Umbilical cord (tissue), 2 donors: ENCODE data around the gene ETV3L. TPM values are rescaled to one million over a fixed set of nuclear protein-coding genes. Genes with fewer than 3 reads are reported as not detected.
"Not testable (repeated sequence)": the region's sequence is repeated elsewhere in the genome, so short reads cannot be mapped to it uniquely, and the experiment has no call there.

ENCODE experiments used
- DNase-seq: peaks from one replicate; pipeline ENCODE4 v3.0.0-alpha.2; 2015; ENCODE audit warnings: low spot score
- total RNA-seq: library from RNA; depleted of rRNA; stranded (reverse); fragments of >200 nt; gene quantifications from one replicate; pipeline ENCODE4 v1.2.3, GENCODE V29; 2014; ENCODE audit warnings: low replicate concordance; ENCODE audit not compliant: insufficient read depth

Gene ETV3L
- total RNA-seq, 1 donor from 2014 or later, result not detected

DNA sequence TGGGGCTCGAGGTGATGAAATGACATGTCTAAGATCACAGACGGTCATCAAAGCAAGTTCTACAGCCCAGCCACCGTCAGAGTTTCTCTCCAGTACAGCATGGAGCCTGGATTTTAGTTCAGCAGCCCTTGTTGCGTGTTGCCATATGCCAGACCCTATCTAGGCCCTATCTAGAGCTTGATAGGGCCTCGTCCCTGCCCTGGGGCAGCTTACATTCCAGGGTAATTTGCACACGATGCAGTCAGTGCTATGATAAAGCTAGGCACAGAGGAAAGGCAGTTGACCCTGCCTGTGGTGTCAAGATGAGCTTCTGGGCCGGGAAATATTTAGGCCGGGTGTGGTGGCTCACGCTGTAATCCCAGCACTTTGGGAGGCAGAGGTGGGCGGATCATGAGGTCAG, 18.9 kb downstream of the ETV3L start:
- DNase-seq, result no peak

GRCh38 chr1:157077394-157077793, 22.2 kb downstream of the ETV3L start:
- no peak for DNase-seq

DNA sequence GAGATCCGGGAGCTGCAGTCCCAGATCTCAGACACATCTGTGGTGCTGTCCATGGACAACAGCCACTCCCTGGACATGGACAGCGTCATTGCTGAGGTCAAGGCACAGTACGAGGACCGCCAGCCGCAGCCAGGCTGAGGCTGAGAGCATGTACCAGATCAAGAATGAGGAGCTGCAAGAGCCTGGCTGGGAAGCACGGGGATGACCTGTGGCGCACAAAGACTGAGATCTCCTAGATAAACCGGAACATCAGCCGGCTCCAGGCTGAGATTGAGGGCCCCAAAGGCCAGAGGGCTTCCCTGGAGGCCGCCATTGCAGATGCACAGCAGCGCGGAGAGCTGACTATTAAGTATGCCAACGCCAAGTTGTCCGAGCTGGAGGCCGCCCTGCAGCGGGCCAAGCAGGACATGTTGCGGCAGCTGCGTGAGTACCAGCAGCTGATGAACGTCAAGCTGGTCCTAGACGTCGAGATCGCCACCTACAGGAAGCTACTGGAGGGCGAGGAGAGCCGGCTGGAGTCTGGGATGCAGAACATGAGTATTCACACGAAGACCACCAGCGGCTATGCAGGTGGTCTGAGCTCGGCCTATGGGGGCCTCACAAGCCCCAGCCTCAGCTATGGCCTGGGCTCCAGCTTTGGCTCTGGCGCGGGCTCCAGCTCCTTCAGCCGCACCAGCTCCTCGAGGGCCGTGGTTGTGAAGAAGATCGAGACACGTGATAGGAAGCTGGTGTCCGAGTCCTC, 25.5 kb downstream of the ETV3L start:
- peak; percentile 67 for DNase-seq

- no peak for DNase-seq
These were observed 30.0 kb downstream of the ETV3L start for GRCh38 chr1:157069601-157070000.

DNA sequence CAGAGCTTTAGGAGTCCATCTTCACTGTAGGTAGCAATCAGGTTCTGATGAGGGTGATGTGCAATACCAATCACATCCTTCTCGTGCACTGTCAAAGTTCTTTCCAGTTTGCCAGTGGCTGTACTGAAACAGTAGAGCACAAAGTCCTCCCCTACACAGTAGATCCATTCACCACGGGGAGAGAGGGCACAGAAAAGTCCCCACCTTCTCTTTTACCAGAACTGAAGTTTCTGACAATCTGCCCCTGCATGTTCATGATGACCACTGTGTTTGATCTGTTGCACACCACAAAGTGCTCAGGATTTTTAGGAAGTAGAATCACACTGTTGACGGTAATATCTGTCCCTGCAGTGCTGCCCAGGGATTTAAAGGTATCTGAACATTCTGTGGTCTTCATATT, 40.4 kb downstream of the ETV3L start:
- not testable (repeated sequence) for DNase-seq

DNA sequence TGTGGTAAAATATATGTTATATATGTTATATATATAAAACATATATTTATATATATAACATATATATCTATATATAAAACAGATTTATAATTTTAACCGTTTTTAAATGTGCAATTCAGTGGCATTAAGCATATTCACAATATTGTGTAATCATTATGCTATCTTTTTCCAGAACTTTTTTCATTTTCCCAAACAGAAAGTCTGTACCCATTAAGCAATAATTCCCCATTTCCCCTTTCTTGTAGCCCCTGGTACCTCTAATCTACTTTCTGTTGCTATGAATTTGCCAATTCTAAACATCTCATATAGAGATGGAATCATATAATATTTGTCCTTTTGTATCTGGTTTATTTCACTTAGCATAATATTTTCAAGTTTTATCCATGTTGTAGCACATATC, 43.3 kb downstream of the ETV3L start:
- no peak for DNase-seq

DNA sequence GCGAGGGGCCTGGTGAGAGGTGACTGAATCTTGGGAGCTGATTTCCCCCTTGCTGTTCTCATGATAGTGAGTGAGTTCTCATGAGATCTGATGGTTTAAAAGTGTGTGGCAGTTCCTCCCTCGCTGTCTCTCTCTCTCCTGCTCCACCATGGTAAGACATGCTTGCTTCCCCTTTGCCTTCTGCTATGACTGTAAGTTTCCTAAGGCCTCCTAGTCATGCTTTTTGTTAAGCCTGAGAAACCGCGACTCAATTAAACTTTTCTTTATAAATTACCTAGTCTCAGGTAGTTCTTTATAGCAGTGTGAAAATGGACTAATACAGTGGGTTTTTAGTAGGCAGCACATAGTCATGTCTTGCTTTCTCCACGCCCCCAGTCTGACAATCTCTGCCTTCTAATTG, 43.9 kb downstream of the ETV3L start:
- DNase-seq, result not testable (repeated sequence)

- DNase-seq, result no peak
These were observed 48.8 kb downstream of the ETV3L start for GRCh38 chr1:157050836-157051235.

DNA sequence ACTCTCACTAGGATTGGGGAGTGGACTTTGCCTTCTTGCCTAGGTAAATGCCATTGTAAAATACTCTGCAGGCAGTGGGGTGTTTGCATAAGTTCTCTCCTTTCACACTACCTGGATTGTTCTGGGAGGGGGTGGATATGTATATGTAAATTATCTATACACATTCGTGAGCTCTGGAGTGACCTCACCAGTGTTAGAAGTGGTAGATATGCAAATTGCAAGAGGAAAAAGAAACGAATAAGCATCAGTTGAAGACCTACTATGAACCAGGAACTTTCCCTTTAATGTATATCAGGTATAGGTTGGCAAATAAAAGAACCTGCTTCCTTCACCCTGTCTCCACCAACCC, 52.6 kb downstream of the ETV3L start:
- DNase-seq, result no peak

DNA sequence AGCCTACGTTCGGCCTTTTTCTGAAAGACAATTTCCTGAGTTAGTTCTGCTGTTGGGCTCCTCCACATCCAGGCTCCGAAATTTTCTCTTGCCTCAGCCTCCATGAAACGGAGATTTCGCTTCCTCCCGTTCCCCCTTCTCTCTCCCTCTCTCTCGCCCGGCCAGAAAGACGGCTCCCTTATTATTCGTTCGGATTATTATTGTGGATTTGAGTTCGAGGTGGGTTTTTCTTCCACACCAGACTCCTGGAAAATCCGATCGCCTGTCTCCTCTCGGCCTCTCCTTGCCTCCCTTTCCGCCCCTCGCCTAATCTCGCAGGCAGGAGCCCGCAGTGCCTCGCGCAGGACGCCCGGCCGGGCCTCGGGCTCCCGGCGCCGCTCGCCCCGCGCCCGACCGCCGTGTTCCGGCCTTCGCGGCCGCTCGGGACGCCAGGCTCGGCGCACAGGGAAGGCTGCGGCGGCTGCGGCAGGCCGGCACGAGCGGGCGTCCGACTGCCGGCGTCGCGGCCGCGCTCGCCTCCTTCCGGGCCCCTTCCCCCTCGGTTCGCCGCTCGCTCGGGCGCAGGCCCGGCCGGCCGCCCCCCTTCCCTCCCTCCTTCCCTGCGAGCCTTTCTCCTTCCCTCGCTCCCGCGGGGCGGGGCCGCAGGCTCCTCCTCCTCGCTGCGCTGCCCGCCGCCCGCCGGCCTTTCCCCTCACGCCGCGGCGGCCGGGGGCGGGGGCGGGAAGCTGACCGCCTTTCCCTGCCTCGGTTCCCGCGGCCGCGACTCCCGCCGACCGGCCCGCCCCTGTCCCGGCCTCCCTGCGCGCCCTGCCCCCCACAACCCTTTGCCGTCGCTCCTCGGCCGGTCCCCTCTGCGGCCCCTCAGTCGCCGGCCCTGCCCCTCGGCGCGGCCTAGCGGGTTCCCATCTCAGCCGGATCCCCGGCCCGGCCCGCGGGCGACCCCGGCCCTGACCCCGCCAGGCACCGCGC, 54.1 kb downstream of the ETV3L start, which contains the start of gene ARHGEF11:
Gene ARHGEF11, minus strand, starts transcription at position 493 of the 969 bp plus-strand sequence. CDS start 1,412 bp downstream, outside the sequence.
- peak; percentile 95 for DNase-seq

DNA sequence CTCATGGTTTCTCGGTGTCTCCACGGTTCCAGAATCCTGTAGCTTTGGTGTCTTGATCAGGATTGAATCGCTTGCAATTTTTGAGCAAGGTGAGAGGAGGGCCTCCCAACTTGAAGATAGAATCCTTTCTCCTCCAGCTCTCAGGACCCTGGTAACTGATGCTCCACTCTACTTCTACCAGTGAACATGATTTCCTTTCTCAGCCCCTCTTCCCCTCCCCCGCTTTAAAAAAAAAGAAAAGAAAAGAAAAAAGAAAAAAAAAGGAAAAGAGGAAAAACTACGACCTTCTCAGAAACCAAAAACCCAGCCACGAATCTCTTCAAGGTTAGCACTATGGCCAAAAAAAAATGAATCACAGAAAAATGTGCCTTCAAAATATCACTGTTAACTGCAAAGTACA, 55.3 kb downstream of the ETV3L start:
- no peak for DNase-seq

DNA sequence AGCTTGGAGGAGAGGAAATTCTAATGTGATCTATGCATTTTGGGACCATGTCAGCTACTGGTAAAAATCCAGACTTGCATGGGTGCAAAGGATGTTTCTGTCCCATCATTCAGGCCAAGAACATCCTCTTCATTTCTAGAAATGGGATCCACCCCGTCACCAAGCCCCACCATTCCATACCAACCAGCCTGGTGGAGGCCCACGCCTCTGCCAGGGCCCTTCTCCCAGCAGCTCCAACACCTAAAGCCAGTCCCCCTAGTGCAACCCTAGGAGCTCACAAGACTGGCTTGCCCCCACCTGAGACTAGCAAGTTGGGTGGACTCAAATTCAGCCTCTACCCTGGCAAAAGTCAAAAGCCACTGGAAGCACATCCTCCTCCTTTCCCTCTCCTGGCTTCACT, 55.9 kb downstream of the ETV3L start:
- DNase-seq, result no peak

DNA sequence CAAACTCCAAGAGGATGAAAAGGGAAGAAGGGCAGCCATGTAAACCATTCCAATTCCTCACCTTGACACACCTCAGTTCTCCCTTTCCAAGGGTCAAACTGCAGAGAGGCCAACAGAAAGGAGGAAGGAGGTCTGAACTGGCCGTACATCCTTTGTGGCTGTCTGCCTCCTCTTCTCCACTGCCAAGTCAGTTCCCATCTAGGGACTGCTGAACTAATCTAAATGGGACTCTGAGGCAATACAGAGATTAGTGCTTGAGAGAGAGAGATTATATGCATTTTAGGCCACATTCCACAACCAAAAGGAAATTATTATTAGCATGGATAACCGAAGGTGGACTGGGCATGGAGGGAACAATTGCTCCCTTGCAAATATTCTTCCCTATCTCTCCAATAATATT, 56.8 kb downstream of the ETV3L start:
- peak; percentile 62 for DNase-seq

Other genes starting within 250 kb of the ETV3L start
- not detected for gene INSRR, start 240.7 kb downstream of the ETV3L start, total RNA-seq
- gene NTRK1, start 238.9 kb downstream of the ETV3L start, total RNA-seq, result not detected
- gene PEAR1, start 206.1 kb downstream of the ETV3L start, total RNA-seq, result 1.9 TPM
- not detected for gene LRRC71, start 179.2 kb downstream of the ETV3L start, total RNA-seq
- 18.5 TPM for gene ARHGEF11, start 54.1 kb downstream of the ETV3L start, total RNA-seq
- 61.6 TPM for gene ETV3, start 38.6 kb upstream of the ETV3L start, total RNA-seq